HG03432 (cell line): ENCODE measurements around the gene ZNF575.

Experiments
- ATAC-seq: cut with Tn5 transposase; IDR thresholded peaks from one replicate; pipeline ENCODE4 v1.9.1; 2021; ENCODE audit warnings: mild to moderate bottlenecking, moderate library complexity; ENCODE audit not compliant: unreplicated experiment

The ZNF575 gene

GRCh38 chr19:43532962-43533545 lies at the start of gene ZNF575:
ZNF575 (plus strand) TSS chr19:43533188; CDS start chr19:43534423, 1,235 bp downstream.
- ATAC-seq = peak; percentile 62

- ATAC-seq = no peak
These were observed 49.7 kb upstream of the ZNF575 start for GRCh38 chr19:43483281-43483680.

GRCh38 chr19:43485951-43486350 lies 47.0 kb upstream of the ZNF575 start:
- no peak for ATAC-seq

- ATAC-seq = no peak
These were observed 46.6 kb upstream of the ZNF575 start for GRCh38 chr19:43486412-43486811.

- ATAC-seq = no peak
These were observed 44.8 kb upstream of the ZNF575 start for GRCh38 chr19:43488179-43488578.

GRCh38 chr19:43489310-43489709 lies 43.7 kb upstream of the ZNF575 start:
- no peak for ATAC-seq

GRCh38 chr19:43489979-43490599 lies 42.9 kb upstream of the ZNF575 start:
- ATAC-seq = no peak

- ATAC-seq = no peak
These were observed 42.2 kb upstream of the ZNF575 start for GRCh38 chr19:43490759-43491158.

GRCh38 chr19:43495082-43495481 lies 37.9 kb upstream of the ZNF575 start:
- ATAC-seq = no peak

- no peak for ATAC-seq
These were observed 36.0 kb upstream of the ZNF575 start for GRCh38 chr19:43496960-43497359.

GRCh38 chr19:43498233-43498842 lies 34.6 kb upstream of the ZNF575 start:
- no peak for ATAC-seq

GRCh38 chr19:43499042-43499441 lies 33.9 kb upstream of the ZNF575 start:
- ATAC-seq = no peak

- no peak for ATAC-seq
These were observed 31.1 kb upstream of the ZNF575 start for GRCh38 chr19:43501661-43502418.

GRCh38 chr19:43502419-43502976 lies 30.5 kb upstream of the ZNF575 start:
- ATAC-seq = no peak

- peak; percentile 88 for ATAC-seq
These were observed 29.2 kb upstream of the ZNF575 start for GRCh38 chr19:43503501-43504425.

GRCh38 chr19:43504426-43505185 lies 28.4 kb upstream of the ZNF575 start, which contains the start of gene PHLDB3:
PHLDB3 (minus strand) TSS chr19:43504746; CDS start chr19:43504118, 628 bp downstream.
- ATAC-seq = peak; percentile 29

- ATAC-seq = no peak
These were observed 27.9 kb upstream of the ZNF575 start for GRCh38 chr19:43505186-43505456.

GRCh38 chr19:43505941-43506340 lies 27.0 kb upstream of the ZNF575 start:
- no peak for ATAC-seq

GRCh38 chr19:43506629-43507028 lies 26.4 kb upstream of the ZNF575 start:
- no peak for ATAC-seq

GRCh38 chr19:43507880-43508279 lies 25.1 kb upstream of the ZNF575 start:
- ATAC-seq = no peak
